DMS 273 (cell line): ENCODE results near the gene MRAP.
"Not testable (repeated sequence)": the region's sequence is repeated elsewhere in the genome, so short reads cannot be mapped to it uniquely, and the experiment has no call there.

Experiments
- DNase-seq: peaks from one replicate; lab custom pipeline; 2025; ENCODE audit not compliant: unreplicated experiment; lab: John Stamatoyannopoulos, UW

MRAP gene

DNA sequence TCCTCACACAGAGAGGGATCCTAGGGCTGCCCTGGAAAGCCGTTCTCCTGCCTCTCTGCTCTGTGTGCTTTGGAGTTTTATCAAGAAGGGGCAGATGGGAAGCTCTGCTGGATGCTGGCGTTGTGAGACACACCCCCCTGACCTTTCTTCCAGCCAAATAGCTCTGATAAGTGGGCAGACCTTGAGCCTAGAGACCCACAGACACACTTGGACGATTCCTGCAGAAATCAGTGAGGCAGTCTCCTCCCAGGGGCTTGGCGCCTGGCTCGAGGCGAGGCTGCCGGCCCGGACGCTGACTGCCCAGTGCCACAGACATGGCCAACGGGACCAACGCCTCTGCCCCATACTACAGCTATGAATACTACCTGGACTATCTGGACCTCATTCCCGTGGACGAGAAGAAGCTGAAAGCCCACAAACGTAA is at the start of gene MRAP:
TSS of gene MRAP (plus strand) at position 198 of the 424 bp plus-strand sequence. CDS start at position 315, 117 bp downstream.
- DNase-seq, result peak; percentile 30

DNA sequence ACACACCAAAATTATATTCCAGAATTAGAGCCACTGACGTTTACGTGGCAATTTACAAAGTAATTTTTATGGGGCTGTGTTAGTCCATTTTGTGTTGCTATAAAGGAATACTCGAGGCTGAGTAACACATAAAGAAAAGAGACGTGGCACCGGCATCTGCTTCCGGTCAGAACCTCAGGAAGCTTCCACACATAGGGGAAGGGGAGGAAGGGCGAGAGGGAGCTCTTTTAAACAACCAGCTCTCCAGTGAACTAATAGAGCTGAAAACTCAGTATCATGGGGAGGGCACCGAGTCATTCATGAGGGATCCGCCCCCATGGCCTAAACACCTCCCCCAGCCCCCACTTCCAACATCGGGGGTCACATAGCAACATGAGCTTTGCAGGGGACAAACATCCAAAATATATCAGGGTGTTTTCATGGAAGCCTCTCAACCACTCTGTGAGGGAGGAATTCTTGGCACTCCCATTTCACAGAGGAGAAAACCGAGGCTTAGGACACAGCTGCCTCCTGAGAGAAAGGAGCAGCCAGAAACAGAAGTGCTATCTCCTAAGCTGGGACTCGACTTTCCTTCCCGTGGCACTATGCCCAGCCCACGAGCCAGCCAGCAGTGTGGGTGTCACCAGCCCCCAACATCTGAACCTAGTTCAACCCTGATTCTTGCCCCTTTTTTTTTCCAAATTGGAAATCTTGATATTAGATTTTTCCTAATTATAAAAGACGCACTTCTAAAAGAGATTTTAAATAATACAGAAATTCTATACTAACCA is 49.0 kb upstream of the MRAP start:
- DNase-seq, result no peak

DNA sequence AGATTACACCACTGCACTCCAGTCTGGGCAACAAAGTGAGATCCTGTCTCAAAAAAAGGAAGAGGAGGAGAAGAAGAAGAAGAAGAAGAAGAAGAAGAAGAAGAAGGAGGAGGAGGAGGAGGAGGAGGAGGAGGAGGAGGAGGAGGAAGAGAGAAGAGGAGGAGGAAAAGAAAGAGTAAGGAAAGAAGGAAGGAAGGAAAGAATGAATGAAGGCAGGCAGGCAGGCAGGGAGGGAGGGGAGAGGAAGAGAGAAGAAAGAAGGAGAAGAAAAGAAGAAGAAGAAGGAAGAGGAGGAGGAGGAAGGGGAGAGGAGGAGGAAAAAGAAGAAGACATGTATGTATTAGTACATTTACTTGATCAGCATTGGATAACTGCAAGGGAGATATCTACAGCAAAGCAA is 46.5 kb upstream of the MRAP start:
- no peak for DNase-seq

DNA sequence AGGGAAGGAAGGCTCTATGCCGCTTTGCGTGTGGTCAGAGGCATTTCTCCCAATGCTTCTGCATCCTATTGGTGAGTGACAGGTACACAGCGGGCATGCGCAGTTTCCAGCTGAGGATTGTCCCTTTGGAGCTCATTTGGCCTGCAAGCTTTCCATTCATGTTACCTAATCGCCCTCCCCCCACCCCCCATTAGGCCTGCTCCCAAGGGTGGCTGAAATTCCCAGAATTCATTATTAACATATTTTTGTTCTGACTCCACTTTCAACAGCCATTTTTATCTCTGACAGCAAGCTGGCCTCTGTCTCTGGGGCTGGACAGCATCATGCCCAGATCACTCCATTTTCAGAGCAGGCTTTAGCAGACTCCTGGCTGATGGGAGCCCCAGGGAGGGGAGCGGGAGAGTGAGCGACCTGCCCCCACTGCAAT is 45.4 kb upstream of the MRAP start:
- no peak for DNase-seq

DNA sequence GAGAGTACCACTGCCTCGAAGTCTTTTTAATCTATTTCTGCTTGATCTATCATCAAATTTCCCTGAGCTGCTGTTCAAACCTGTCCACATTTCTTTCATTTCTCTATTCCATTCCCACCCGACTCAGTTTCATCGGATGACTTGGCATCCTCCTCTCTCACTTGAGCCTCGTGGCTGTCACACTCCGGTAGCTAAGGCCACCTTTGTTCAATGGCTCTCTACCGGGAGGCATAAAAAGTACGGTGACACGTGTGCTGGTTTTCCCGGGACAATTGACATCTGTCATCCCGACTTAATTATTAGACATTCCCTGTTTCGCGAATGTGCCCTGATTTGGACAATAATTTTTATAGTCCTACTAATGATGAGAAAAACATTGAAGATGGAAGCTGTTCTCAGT is 42.4 kb upstream of the MRAP start:
- no peak for DNase-seq

DNA sequence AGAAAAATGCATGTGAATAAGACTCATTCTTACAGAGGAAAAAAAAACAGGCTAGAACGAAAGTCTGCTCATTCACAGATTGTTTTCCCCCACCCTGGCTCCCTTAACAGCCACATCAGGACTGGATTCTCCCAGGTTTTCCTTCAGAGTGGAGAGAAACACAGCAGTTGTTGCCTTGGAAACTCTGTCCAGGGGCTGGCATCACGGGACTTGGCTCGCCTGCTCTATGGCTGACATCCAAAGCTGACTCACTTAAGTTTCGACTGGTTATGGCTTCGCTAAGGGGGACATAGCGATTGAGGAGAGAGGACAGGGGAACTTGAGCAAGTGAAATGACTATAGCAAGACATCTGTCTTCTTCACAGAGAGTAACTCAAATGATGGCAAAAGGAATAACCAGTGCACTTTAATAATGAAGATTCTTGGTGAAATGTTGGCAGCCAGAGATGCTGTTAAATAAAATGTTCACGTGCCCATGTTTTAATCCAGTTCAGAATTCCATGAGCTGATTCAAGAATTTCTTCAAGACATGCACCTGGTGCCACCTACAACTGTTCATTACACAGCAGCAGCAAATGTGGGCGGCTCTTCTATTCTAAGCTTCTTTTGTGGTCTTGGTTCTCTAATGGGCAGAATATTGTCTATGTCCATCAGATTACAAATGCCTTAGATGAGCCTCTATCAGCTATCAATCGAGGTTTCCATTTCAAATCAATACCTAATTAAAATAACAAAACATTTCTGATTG is 41.6 kb upstream of the MRAP start:
- peak; percentile 97 for DNase-seq

DNA sequence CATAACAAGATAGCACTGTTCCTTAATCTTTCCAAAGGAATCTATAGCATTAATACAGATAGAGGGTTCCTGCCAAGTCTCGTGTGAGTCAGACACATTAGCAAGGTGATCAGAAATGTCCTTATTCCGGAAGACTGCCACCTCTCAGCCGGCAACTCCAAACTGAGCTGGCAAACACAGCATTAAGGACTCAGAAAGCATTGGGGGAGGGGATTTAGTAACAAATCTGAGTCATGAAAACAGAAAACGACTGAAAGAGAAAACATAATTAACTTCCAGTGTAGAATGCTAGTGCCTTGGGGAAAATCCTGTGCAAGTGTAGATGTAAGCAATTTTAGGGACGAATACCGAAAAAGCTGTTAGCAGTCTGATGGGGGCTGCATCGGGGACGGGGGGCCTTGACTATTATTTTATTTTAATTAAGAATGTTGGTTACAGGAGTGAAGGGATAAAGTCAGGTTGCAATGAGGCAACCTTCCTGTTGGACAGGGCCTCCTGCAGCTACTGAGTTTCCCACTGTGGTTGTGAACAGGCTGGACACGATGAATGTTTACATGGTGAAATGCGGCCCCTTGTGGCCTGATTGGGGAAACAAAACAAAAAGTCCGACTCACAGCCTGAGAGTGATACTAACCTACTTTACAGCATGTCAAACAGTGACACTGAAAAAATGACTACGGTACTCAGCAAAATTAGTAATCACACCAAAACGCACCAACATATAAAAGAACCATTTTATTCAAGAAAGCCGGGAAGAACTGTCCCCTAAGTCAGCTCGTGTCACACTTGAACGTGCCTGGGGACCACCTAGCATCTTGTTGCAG is 40.5 kb upstream of the MRAP start:
- peak; percentile 92 for DNase-seq

DNA sequence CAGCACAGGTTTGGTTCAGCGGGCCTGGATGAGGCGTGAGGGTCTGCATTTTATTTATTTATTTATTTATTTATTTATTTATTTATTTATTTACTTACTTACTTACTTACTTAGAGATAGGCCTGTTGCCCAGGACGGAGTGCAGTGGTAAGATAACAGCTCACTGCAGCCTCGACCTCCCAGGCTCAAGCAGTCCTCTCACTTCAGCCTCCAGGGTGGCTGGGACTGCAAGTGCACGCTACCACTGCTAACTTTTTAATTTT is 39.9 kb upstream of the MRAP start:
- DNase-seq, result not testable (repeated sequence)

DNA sequence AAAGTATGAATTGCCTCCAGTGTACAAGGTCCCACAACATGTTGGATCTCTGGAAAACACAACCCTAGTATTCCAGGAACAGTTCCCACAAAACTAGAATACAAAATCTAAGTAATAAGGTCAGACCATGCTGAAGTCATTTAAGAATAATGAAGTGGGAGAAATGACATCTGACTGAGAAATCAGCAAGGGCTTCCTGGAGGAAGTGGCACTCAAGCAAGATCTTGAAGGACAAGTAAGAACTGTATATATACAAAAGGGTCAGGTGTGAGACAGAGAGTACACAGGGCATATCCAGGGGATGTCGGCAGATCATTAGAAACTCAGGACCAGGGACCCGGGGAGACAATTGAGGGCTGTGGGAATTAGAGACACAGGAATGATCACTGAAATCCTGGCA is 38.5 kb upstream of the MRAP start:
- DNase-seq, result no peak

DNA sequence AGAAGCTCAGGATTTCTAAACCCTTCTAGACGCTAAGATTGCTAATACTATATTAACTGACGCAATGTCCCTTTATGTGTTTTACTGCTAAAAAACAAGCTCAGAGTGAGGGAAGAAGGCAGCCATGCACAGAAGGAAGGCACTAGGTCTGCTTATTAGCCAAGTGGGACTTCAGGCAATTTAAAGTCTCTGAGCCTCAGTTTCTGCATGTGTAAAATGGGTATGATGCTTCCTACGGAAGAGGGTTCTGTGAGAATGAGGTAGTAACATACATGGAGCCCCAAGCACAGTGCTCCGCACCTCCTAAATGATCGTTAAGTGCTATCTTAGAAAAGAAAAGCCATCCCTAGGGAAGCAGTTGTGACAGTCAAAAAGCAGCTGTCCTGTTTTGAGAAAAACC is 36.7 kb upstream of the MRAP start:
- DNase-seq, result no peak

DNA sequence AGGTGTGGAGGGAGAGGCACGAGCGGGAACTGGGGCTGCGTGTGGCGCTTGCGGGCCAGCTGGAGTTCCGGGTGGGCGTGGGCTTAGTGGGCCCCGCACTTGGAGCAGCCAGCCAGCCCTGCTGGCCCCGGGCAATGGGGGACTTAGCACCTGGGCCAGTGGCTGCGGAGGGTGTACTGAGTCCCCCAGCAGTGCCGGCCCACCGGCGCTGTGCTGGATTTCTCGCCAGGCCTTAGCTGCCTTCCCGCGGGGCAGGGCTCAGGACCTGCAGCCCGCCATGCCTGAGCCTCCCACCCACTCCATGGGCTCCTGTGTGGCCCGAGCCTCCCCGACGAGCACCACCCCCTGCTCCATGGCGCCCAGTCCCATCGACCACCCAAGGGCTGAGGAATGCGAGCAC is 33.3 kb upstream of the MRAP start:
- DNase-seq, result not testable (repeated sequence)

DNA sequence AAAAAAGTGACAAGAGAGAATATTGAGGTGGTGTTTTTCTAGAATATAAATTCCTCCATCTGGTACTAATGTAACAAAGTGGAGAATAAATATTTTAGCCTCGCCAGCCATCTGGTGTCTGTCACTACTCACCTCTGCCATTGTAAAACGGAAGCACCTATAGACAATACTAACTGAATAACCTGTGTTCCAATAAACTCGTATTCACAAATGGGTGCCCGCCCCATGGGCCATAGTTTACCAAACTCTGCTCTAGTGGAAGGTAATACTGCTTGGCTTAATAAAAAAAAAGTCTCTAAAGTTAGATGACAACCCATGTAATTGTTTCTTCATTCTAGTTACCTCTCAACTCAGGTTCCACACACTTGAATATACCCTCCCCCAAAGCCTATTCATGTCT is 27.9 kb upstream of the MRAP start:
- DNase-seq, result no peak

DNA sequence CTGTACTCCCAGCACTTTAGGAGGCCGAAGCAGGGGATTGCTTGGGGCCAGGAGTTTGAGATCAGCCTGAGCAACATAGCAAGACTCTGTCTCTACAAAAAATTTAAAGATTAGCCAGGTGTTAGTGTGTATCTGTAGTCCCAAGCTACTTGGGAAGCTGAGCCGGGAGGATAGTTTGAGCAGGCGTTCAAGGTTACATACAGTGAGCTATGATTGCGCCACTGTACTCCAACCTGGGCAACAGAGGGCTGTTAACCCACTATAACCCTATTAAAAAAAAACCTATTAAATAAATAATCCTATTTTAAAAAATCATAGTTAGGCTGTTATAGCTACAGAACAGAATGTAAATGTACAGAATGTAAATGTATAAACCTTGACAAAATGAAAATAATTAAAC is 22.0 kb upstream of the MRAP start:
- no peak for DNase-seq

DNA sequence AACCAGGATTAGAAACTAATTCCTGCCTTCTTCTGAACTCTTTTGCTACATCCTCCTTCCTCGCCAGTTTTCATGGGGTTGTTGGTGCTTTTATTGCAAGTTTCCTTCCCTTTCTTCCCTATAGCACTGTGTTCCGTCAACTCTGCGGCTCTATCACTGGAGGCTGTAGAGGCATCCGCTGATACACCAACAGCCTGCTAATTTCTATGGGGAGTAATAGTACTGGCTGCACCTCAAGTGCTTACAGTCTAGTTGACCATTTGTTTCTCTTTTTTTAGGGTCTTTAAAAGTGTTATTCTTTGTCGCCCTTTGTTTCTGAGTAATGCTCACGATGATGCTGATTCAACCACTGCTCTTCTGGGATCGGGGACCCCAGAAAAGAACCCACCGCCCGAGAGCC is 20.6 kb upstream of the MRAP start:
- peak; percentile 38 for DNase-seq

DNA sequence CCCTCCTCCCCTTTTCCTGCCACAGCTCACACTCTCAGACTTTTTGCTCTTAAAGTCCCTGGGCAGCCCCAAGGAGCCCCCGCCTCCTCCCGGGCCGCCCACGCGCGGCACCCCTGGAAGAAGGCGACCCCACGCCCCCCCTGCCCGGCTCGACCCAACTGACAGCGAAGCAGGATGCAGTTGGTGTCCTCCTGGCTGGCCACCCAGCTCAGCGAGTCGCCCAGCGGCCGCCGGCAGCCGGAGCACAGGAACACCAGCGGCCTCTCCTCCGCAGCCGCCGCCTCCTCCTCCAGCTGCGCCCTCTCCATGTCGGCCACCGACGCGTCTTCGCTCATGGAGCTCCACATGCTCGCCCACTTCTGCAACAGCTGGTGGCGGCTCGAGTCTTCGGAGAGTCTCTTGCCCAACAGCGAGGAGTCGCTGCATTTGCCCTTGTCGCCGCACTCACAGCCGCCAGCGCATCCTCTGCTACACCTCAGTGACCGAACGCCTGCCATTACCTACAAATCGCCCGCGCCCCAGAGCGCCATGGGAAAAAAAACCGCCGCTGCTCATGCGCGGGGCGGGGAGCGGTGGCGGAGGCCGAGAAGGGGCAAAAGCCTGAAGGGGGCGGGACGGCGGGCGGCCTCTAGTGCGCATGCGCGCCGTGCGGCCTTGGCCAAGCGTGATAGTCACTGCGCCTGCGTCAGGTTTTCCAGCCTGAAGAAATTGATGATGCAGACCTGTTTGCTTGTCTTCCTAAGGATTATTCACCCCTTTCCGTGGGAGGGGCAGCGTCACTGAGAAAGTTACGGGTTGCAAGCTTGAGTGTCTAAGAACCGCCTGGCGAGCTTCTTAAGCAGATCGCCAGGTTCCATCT is 19.9 kb upstream of the MRAP start, which contains the start of gene MIS18A:
TSS of gene MIS18A (minus strand) at position 532 of the 859 bp plus-strand sequence. CDS start at position 497, 35 bp downstream.
- DNase-seq, result peak; percentile 98

DNA sequence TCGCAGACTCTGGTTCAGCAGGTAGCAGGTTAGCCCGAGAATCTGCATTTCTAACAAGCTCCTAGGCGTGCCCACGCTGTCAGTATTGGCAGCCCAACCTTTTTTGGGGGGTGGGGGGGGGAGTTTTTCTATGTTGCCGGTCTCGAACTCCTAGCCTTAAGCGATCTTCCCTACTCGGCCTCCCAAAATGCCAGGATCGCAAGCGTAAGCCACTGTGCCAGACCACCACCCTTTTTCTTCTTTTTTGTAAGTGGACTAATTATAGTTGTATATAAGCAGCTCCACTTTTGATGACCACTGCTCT is 19.3 kb upstream of the MRAP start:
- DNase-seq, result no peak

DNA sequence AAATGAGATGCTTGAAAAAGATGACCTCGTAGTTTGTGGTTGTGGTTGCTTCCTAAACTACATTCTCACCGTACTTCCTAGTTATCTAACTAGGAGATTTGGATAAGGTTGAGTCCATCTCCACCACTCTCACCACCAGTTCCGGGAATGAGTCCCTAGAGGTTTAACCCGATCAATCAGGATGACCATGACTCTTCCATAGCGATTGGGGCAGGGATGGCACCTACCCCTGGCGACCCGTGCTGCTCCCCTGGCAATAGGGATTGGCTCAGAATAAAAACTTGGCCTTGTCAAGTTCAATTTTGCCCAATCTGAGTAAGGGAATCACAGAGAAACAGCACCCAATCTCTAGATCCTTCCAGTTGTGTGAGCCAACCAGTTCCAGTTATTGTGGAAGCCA is 17.1 kb upstream of the MRAP start:
- no peak for DNase-seq

DNA sequence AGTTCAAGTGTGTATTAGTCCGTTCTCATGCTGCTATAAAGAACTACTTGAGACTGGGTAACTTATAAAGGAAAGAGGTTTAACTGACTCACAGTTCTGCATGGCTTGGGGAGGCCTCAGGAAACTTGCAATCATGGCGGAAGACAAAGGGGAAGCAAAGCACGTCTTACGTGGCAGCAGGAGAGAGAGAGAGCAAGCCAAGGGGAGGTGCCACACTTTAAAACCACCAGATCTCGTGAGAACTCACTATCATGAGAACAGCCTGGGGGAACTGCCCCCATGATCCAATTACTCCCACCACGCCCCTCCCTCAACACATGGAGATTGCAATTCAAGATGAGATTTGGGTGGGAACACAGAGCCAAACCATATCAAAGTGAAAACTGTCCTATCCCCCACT is 15.7 kb upstream of the MRAP start:
- DNase-seq, result no peak

DNA sequence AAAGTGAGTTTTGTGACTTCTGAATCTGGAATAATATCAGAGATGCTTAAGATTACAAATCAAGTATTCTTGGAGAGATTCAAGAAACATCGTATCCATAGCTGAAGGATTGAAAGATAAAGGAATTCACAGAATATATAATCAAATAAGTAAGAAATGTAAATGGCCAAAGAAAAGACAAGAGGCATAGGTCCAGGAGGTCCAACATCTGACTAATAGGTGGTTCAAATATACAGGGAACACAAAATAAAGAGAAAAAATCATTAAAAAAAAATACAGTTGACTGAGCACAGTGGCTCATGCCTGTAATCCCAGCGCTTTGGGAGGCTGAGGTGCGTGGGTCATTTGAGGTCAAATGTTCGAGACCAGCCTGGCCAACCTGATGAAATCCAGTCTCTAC is 13.2 kb upstream of the MRAP start:
- DNase-seq, result no peak

DNA sequence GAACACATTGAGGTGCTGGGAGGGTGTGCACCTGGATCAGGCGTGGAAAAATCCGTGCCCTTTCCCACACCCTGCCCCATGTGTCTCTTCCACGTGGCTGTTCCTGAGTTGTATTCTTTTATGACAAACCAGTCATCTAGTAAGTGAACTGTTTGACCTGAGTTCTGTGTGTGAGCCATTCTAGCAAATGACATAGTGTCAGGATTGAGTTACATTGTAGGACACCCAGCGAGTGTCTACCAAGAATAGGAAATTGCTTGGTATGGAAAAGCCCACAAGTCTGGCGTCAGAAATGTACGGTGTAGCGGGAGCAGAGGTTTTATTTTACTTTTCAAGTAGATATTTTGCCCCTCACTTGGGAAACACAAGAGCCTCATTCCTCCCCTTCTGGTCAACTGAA is 1.2 kb upstream of the MRAP start:
- DNase-seq, result no peak

DNA sequence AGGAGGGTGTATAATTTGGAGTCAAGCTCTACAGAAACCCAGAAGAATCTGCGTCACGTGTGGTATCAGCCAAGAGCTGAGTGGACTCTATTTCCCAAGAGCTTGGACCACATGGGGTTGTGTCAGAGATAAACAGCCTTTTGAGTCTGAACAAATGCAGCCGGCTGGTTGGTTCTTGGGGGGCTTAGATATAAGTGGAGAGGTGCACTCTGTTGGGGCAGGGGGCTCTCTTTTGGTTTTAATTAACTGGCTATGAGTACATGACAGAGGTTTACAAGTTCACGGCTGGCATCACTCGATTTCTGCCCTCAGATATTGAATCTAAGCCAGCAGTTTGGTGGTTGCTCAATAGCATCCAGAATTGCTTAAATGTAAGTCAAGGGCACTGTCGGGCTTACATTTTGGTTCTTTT is 501 bp upstream of the MRAP start:
- no peak for DNase-seq
